ENCODE results near the gene PAPOLA.
"Not testable (repeated sequence)": the region's sequence is repeated elsewhere in the genome, so short reads cannot be mapped to it uniquely, and the experiment has no call there.

PAPOLA gene

GRCh38 chr14:96486705-96487104 lies 15.5 kb upstream of the PAPOLA start:
- H3K36me3 Mint-ChIP-seq: peaks cover 0 to 3% of the 10 kb centered on the region in 2 donors
- H3K27me3 Mint-ChIP-seq: no peaks in the 10 kb centered on the region
- peaks cover 17 to 51% of the 10 kb centered on the region in 2 donors for H3K4me1 Mint-ChIP-seq
- H3K27ac Mint-ChIP-seq: no peak overlapping the region
- ATAC-seq (replicated peaks) (peak; percentile 89 to 93), DNase-seq (no peak)
- H3K4me3 Mint-ChIP-seq: peak overlapping the region; percentile 25 to 65
- H3K9me3 Mint-ChIP-seq: peaks cover 0 to 3% of the 10 kb centered on the region in 2 donors

- Mint-ChIP-seq H3K27me3 (no peaks in the 10 kb centered on the region), H3K36me3 (peaks cover 0 to under 1% of the 10 kb centered on the region in 2 donors), H3K4me1 (peaks cover 28 to 62% of the 10 kb centered on the region in 2 donors), H3K9me3 (peaks cover 0 to 1% of the 10 kb centered on the region in 2 donors), H3K27ac (no peak overlapping the region), H3K4me3 (no peak overlapping the region)
- no peak for DNase-seq
- no peak for ATAC-seq (replicated peaks)
Observed at GRCh38 chr14:96489327-96489726, 12.9 kb upstream of the PAPOLA start.

DNA sequence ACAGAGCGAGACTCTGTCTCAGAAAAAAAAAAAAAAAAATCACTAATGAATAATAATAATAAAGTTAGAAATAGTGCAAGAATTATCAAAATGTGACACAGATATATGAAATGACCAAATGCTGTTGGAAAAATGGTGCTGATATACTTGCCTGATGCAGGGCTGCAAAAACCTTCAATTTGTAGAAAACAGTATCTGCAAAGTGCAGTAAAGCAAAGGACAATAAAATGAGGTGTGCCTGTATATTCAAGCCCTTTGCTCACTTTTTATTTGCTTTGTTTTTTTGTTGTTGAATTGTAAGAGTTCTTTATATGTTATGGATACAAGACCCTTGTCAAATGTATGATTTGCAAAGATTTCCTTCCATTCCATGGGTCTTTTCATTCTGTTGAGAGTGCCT lies 9.0 kb upstream of the PAPOLA start:
- Mint-ChIP-seq H3K27ac (peak overlapping the region; percentile 91), H3K4me1 (peaks cover 45 to 71% of the 10 kb centered on the region in 2 donors), H3K36me3 (peaks cover 0 to 3% of the 10 kb centered on the region in 2 donors), H3K27me3 (no peaks in the 10 kb centered on the region), H3K4me3 (peak overlapping the region; percentile 78 to 81), H3K9me3 (peaks cover 0 to 3% of the 10 kb centered on the region in 2 donors)
- DNase-seq: no peak
- ATAC-seq (replicated peaks): peak; percentile 5 to 21

DNA sequence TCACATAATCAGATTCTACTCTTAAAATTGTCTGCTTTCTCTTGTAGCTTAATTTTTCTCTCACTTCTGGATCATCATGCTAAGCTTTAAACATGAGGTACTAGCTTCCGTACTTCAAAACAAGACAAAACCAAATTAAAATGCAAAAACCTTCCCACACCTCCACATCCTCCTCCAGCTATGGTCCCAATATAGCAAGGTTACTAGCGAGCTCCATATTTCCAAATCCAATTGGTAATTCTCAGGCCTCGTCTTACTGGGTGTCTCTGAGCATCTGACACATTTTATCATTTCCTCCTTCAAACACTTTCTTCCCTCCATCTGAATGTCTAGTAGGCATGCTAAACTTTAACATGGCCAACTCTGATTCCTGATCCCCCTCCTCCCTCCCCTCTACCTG lies 7.9 kb upstream of the PAPOLA start:
- no peak for DNase-seq
- H3K9me3 Mint-ChIP-seq: peaks cover 0 to 3% of the 10 kb centered on the region in 2 donors
- H3K4me1 Mint-ChIP-seq: peaks cover 50 to 82% of the 10 kb centered on the region in 2 donors
- H3K27ac Mint-ChIP-seq: peak overlapping the region; percentile 85
- ATAC-seq (replicated peaks): no peak
- H3K27me3 Mint-ChIP-seq: no peaks in the 10 kb centered on the region
- peak overlapping the region; percentile 10 to 39 for H3K4me3 Mint-ChIP-seq
- H3K36me3 Mint-ChIP-seq: peaks cover 0 to 3% of the 10 kb centered on the region in 2 donors

GRCh38 chr14:96497087-96497486 lies 5.1 kb upstream of the PAPOLA start:
- Mint-ChIP-seq H3K27ac (peak overlapping the region; percentile 65), H3K4me3 (peak overlapping the region; percentile 33 to 63), H3K27me3 (no peaks in the 10 kb centered on the region), H3K4me1 (peaks cover 48 to 81% of the 10 kb centered on the region in 2 donors), H3K36me3 (peaks cover 1 to 4% of the 10 kb centered on the region in 2 donors), H3K9me3 (peaks cover 0 to 3% of the 10 kb centered on the region in 2 donors)
- DNase-seq: no peak
- ATAC-seq (replicated peaks): peak; percentile 6 to 11

DNA sequence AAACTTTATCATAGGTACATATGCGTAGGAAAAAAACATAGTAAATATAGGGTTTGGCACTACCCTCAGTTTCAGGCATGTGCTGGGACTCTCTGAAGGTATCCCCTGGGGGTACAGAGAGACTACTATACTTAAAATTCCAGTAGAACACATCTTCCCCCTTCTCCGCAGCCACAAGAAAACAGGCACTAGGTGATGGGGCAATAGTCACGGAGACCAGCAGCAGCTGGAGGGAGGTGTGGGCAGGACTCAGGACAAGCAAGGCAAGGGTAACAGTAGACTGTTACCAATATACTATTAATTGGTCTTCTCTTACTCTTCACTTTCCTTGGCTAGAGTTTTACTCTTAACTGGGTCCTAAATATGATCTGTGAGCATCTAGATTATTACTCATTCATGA lies 4.6 kb upstream of the PAPOLA start:
- H3K27ac Mint-ChIP-seq: peak overlapping the region; percentile 31
- H3K4me1 Mint-ChIP-seq: peaks cover 43 to 76% of the 10 kb centered on the region in 2 donors

DNA sequence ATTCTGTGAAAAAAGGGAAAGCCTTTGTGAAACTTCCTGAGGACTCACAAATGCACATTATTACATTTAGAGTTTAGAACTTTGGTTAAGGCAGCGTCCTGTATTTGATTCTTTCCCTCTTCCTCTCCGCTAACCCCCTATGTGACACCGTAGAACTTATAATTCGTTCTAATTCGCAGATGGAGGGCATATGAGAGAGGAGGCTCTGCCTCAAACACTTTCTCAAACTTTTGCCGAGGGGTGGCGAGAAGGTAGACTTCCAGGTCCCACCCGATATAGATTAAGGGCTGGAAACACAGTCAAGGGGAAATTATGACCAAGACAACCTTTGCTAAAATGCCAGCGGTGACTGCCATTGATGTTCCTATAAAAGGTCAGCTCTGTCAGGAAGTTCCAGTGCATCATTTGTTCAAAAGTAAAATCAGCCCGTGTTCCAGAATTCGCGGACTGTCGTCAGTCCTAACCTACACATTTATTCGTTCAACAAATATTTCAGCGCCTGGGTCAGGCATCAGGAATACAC lies 904 bp upstream of the PAPOLA start:
- peak; percentile 39 for DNase-seq
- Mint-ChIP-seq H3K4me3 (peak overlapping the region; percentile 92 to 95), H3K27ac (peak overlapping the region; percentile 99), H3K9me3 (no peaks in the 10 kb centered on the region), H3K27me3 (no peaks in the 10 kb centered on the region), H3K36me3 (peaks cover 27 to 32% of the 10 kb centered on the region in 2 donors), H3K4me1 (peaks cover 40 to 71% of the 10 kb centered on the region in 2 donors)
- ATAC-seq (replicated peaks): peak; percentile 18 to 28

More for the DNA sequence above, 4.6 kb upstream of the PAPOLA start:
- ATAC-seq (replicated peaks): no peak
- no peak for DNase-seq
- Mint-ChIP-seq H3K27me3 (no peaks in the 10 kb centered on the region), H3K9me3 (peaks cover 0 to 3% of the 10 kb centered on the region in 2 donors), H3K36me3 (peaks cover 4 to 7% of the 10 kb centered on the region in 2 donors), H3K4me3 (no peak overlapping the region)

DNA sequence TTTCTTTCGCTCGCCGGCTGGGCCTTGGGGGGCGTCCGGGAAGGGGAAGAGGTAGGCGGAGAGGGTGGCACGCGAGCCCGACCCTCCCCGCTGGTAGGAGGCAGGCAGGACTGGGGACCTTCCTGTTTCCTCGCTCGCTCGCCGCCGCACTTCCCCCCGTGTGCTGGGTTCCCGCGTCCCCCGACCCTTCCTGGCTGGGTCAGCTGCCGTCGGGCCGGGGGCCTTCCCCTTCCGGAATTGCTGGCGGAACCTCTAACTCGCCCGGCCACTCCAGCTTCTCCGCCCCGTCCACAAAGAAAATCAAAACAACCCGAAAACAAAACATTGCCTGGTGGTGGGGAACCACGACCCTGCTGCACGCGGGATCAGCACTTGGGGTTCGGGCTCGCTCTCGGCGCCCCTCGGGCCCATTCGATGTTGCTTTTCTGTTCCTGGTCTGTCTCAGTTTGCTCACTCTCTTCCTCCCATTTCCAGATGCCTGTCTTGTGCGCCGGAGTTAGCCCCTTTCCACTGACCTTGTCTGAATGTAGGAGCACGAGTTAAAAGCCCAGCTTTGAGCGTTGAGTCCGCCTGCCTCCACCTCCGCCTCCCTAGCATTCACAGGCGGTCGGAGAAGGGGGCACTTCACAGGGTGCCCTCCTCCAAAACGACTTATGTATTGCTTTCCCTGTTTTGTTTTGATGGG lies 581 bp downstream of the PAPOLA start:
- Mint-ChIP-seq H3K27me3 (no peaks in the 10 kb centered on the region), H3K36me3 (peaks cover 27 to 32% of the 10 kb centered on the region in 2 donors), H3K4me3 (peak overlapping the region; percentile 92 to 95), H3K4me1 (peaks cover 31 to 60% of the 10 kb centered on the region in 2 donors), H3K9me3 (no peaks in the 10 kb centered on the region), H3K27ac (peak overlapping the region; percentile 99)
- peak; percentile 45 to 57 for ATAC-seq (replicated peaks)
- DNase-seq: no peak

DNA sequence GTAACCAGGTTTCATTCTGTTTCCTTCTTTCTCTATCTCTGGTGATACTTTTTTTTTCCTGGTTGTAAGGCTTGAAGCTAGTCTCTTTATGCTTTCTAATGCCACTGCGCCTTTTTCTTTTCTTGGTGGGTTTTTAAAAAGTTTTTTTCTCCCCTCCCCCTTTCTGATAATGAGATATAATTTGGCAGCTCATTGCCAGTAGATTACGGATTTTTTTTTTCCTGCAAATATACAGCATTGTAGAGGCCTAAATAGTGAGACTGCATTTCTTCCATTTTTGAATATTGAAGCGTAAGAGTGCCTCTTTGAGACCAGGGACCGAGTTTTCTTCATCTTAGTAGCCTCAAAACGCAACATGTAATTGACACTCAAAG lies 1.1 kb downstream of the PAPOLA start:
- peaks cover 29 to 60% of the 10 kb centered on the region in 2 donors for H3K4me1 Mint-ChIP-seq
- H3K9me3 Mint-ChIP-seq: no peaks in the 10 kb centered on the region
- H3K27ac Mint-ChIP-seq: peak overlapping the region; percentile 99
- ATAC-seq (replicated peaks) (no peak), DNase-seq (no peak)
- H3K27me3 Mint-ChIP-seq: no peaks in the 10 kb centered on the region
- H3K4me3 Mint-ChIP-seq: peak overlapping the region; percentile 92 to 95
- H3K36me3 Mint-ChIP-seq: peaks cover 27 to 32% of the 10 kb centered on the region in 2 donors

GRCh38 chr14:96504353-96504752 lies 2.2 kb downstream of the PAPOLA start:
- Mint-ChIP-seq H3K4me1 (peaks cover 30 to 60% of the 10 kb centered on the region in 2 donors), H3K4me3 (peak overlapping the region; percentile 67 to 95), H3K27ac (peak overlapping the region; percentile 80), H3K36me3 (peaks cover 27 to 32% of the 10 kb centered on the region in 2 donors)
- H3K27me3 Mint-ChIP-seq; H3K9me3 Mint-ChIP-seq; DNase-seq; ATAC-seq (replicated peaks): not testable (repeated sequence)

DNA sequence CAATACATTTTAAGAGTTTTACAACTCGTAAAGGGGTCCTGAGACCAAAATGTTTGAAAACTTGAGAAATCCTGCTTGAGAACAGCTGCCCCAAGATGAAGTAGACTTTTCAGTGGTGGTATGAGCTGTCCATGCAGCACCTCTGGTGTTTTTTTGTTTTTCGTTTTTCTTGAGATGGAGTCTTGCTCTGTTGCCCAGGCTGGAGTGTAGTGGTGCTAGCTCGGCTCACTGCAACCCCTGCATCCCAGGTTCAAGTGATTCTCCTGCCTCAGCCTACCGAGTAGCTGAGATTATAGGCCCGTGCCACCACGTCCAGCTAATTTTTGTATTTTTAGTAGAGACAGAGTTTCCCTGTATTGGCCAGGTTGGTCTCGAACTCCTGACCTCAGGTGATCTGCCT lies 5.5 kb downstream of the PAPOLA start:
- Mint-ChIP-seq H3K36me3 (peaks cover 22 to 28% of the 10 kb centered on the region in 2 donors), H3K9me3 (no peaks in the 10 kb centered on the region), H3K4me3 (peak overlapping the region in 1 of 2 donors; percentile 3), H3K4me1 (peaks cover 36 to 72% of the 10 kb centered on the region in 2 donors), H3K27ac (peak overlapping the region; percentile 31), H3K27me3 (no peaks in the 10 kb centered on the region)
- DNase-seq: no peak
- ATAC-seq (replicated peaks): no peak

DNA sequence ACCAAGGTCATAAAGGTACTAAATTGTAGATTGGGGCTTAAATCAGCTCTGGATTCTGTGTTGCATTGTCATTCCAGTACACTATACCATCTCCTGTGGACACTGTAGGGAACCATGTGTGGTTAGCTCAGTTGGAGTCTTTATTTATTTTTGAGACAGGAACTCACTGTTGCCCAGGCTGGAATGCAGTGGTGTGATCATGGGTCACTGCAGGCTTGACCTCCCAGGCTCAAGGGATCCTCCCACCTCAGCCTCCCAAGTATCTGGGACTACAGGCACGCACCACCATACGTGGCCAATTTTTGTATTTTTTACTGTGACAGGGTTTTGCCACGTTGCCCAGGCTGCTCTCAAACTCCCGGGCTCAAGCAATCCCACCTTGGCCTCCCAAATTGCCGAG lies 6.7 kb downstream of the PAPOLA start:
- Mint-ChIP-seq H3K4me3 (no peak overlapping the region), H3K9me3 (no peaks in the 10 kb centered on the region), H3K4me1 (peaks cover 37 to 76% of the 10 kb centered on the region in 2 donors), H3K36me3 (peaks cover 15 to 21% of the 10 kb centered on the region in 2 donors), H3K27me3 (no peaks in the 10 kb centered on the region), H3K27ac (peak overlapping the region; percentile 56)
- ATAC-seq (replicated peaks) (no peak), DNase-seq (no peak)

DNA sequence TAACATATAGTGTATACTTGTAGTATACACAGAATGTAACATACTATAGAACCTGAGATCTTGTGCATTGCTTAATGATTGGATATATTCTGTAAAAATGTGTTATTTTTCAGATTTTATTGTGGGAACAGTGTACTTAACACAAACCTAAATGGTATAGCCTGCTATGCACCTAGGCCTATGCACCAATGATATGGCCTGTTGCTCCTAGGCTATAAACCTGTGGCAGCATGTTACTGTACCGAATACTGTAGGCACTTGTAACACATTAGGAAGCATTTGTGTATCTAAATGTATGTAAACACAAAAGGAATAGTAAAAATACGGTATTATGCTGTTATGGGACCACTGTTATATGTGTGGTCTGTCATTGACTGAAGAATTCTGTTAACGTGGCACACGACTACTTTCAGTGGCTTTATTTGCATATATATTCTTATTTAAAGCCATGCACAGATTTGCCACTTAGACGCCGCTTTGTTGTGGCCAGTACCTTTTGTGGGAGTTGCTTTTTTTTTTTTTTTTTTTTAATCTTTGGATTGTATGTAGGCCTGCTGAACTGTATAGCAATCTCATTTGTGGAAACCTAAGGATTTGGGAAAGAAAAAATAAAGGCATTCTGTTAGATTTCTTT lies 7.4 kb downstream of the PAPOLA start:
- Mint-ChIP-seq H3K4me3 (no peak overlapping the region), H3K27ac (no peak overlapping the region), H3K27me3 (no peaks in the 10 kb centered on the region), H3K9me3 (no peaks in the 10 kb centered on the region), H3K36me3 (peaks cover 10 to 15% of the 10 kb centered on the region in 2 donors), H3K4me1 (peaks cover 33 to 76% of the 10 kb centered on the region in 2 donors)
- ATAC-seq (replicated peaks) (peak; percentile 39 to 42), DNase-seq (no peak)

DNA sequence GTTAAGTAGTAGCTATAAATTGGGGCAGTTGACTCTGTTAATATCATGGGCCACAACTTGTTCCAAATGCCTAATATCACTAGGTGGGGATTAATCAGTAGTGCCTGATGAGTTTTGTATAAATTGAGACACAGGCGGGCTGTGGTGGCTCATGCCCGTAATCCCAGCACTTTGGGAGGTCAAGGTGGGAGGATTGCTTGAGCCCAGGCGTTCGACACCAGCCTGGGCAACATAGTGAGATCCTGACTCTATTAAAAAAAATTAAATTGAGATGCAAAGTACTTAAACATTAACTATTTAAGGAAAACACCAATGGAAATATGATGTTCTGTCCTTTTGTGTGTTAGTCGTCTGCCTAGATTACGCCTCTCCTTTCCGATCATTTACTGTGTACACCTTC lies 9.0 kb downstream of the PAPOLA start:
- DNase-seq: no peak
- Mint-ChIP-seq H3K27me3 (no peaks in the 10 kb centered on the region), H3K27ac (no peak overlapping the region), H3K36me3 (peaks cover 1 to 2% of the 10 kb centered on the region in 2 donors), H3K4me1 (peaks cover 28 to 75% of the 10 kb centered on the region in 2 donors), H3K4me3 (no peak overlapping the region), H3K9me3 (no peaks in the 10 kb centered on the region)
- no peak for ATAC-seq (replicated peaks)
